HG02571 (cell line): ENCODE measurements around the gene EDNRA.

Experiments used
- ATAC-seq: cut with Tn5 transposase; IDR thresholded peaks from one replicate; pipeline ENCODE4 v1.9.1; 2021; ENCODE audit warnings: mild to moderate bottlenecking, moderate library complexity; ENCODE audit not compliant: unreplicated experiment

Gene EDNRA

DNA sequence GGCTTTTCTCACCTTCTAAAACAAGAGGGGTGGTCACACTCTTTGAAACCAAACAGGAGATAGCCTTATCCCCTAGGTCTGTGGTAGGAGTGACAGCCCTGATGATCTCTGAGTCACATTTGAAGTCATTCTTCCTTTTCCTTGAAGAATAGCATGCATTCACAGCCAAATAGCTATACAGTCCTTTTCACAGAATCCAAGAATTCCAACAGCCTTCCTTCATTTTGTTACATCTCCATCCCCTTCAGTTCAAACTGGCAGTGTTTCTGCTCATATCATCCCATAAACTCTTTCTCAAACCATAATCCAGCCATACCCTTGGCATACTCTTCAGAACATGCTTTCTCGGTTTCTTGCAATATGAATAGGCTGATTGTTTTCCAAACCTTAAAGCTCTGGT is 103.0 kb downstream of the EDNRA start:
- no peak for ATAC-seq

DNA sequence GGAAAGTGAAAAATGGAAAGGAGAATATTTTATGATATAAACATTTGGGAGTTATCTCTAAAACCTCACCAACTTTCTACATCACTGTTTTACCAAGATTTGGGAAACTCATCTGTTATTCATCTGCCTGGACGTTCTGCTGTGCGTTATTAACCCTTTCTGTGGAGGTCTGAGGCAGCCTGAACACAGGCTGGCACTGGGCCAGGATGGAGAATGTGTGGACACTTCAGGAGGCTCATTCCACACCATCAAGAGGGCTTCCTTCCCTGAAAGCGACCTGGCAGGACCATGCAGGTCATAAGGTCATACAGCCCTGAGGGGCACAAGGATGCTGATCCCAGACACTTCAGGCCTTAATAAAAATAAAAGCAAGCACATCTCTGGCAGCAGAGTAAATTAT is 105.1 kb downstream of the EDNRA start:
- no peak for ATAC-seq

DNA sequence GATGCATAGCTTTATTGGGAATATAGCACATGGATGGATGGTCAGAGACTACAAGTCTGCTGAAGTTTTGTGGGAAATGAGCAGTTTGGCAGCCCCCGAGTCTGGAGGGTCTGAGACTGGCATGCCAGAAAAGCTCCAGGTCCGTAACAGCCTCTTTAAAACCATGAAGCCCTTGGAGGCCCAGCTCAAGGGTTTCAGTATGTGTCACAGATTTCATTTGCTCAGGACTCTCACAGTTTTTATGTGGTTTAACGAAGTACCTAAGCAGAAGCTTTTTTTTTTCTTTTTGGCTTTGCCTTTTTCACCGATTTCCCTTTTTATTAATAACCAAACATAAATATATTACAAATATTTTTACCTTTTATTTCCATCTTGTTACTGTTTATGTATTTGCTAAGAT is 105.7 kb downstream of the EDNRA start:
- ATAC-seq, result peak; percentile 78

DNA sequence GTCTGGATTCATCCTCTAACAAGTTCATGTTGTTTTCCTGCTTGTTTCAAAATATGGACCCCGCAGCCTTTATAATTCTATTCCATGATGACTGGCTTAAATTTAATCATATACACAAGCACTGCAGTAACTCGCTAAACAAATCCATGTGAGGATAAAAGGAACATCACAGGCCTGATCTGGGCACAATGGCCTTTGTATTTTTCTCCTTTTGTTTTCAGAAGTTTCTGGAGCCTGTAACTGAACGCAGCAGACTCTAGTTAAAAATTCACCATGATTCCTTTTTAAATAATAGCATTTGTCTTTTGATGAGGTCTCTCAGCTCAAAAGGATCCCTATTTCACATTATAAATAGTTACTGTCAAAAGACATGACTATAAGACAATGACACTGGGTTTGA is 106.1 kb downstream of the EDNRA start:
- ATAC-seq, result no peak

DNA sequence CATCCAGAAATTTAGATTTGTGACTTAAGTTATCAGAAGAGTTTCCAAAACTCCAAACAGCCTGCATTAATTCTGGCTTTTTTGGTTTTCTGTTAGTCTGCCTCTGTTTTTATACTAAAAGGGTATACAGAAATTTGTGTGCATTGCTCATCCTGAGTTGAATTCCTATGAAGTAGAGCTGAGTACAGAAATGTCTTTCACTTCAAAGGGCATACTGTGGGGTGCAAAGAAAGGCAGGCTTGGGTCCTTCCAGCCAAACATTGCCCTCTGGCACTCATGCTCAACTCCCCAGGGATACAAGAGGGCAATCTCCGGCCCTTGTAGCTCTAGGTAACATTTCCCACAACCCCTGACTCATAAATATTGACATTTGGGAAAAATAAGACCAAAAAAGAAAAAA is 108.7 kb downstream of the EDNRA start:
- no peak for ATAC-seq

DNA sequence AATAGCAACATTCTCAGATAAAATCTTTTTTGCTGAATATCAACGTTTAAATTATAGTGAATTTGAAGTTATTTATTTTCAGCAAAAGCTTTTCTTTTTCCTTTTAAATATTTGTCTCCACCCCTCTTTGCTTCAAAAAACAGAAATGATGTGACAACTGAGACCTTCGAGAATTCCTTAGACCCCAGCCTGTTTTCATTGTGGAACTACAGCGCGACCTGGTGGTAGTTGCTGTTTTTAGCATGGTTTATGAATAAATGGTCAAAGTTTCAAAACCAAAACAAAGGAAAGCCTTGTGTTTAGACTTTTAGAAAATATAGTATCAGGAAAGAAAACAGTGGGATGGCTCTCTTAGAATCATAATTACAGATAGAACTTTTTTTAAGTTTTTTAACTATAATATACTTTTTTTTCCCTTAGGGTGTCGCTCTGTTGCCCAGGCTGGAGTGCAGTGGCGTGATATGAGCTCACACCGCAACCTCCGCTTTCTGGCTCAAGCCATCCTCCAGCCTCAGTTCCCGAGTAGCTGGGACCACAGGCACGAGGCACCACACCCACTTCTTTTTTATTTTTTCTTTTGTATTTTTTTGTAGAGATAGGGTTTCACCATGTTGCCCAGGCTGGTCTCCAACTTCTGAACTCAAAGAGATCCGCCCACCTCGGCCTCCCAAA is 109.5 kb downstream of the EDNRA start:
- ATAC-seq, result no peak

DNA sequence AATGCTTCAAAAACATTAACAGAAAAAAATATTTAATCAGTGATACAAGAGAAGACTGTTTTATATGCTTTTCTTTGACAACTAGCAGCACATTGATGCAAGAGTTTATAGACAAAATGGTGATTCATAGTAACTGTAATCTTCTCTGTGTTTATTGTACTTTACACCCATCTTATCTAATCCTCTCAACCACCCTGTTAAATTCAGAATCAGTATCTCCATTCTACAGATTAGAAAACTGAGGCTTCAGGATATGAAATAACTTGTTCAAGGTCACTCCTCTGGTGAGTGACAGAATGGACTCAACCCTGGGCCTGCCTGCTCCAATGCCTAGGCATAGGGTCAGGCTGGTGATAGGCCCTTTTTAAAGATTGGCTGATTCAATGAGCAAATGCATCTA is 110.2 kb downstream of the EDNRA start:
- no peak for ATAC-seq

DNA sequence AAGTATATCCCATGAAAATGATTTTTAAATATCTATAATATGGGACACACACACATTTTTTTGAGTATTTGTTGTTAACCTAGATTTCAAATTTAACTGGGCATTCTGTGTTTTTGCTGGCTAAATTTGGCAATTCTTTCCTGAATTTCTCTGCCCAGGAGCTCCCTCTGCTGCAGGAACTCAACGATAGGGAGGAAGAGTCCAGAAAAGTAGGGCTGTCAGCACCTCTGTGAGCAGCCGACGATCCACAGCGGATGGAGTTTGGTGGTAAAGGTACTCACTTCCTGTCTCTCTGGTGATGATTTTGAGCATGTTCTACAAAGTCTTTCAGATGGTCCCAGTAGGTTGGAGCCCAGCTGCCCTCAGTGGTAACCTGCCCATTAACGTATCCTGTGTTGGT is 113.2 kb downstream of the EDNRA start:
- ATAC-seq, result no peak
